Neuronal stem cell (in vitro differentiated cells): ENCODE data around the gene ZNF705A.
"Not testable (repeated sequence)": the region's sequence is repeated elsewhere in the genome, so short reads cannot be mapped to it uniquely, and the experiment has no call there.

ENCODE experiments used
- DNase-seq: peaks from one replicate; pipeline ENCODE4 v3.0.0-alpha.2; 2013; ENCODE audit warnings: low spot score
- H2AFZ ChIP-seq: one replicate; pipeline ENCODE4 v1.6.1; 2013; ENCODE audit warnings: mild to moderate bottlenecking, low read length, inconsistent platforms
- H2AK5ac ChIP-seq: 2 replicates; pipeline ENCODE4 v1.6.1; 2013; ENCODE audit warnings: low read depth, mild to moderate bottlenecking, inconsistent platforms, low read length, moderate library complexity, mixed read lengths
- H2BK120ac ChIP-seq: 2 replicates; pipeline ENCODE4 v1.6.1; 2013; ENCODE audit warnings: low read depth, mild to moderate bottlenecking, inconsistent platforms, low read length, moderate library complexity, mixed read lengths
- H2BK12ac ChIP-seq: one replicate; pipeline ENCODE4 v1.6.1; 2013; ENCODE audit warnings: low read length, inconsistent platforms
- H2BK15ac ChIP-seq: 2 replicates; pipeline ENCODE4 v1.6.1; 2013; ENCODE audit warnings: mild to moderate bottlenecking, low read length, inconsistent platforms, mixed read lengths
- H2BK5ac ChIP-seq: one replicate; pipeline ENCODE4 v1.6.1; 2013; ENCODE audit warnings: inconsistent platforms, mild to moderate bottlenecking, low read length, moderate library complexity
- H3K14ac ChIP-seq: one replicate; pipeline ENCODE4 v1.6.1; 2013; ENCODE audit warnings: low read length, inconsistent platforms
- H3K18ac ChIP-seq: 2 replicates; pipeline ENCODE4 v1.6.1; 2013; ENCODE audit warnings: low read length, inconsistent platforms
- H3K23ac ChIP-seq: 2 replicates; pipeline ENCODE4 v1.6.1; 2013; ENCODE audit warnings: low read depth, mild to moderate bottlenecking, mixed read lengths, low read length, inconsistent platforms; ENCODE audit not compliant: poor library complexity
- H3K27ac ChIP-seq: replicated peaks from 3 replicates; pipeline ENCODE4 v1.5.1; 2013; ENCODE audit warnings: low read length, inconsistent platforms
- H3K27me3 ChIP-seq, 3 experiments: 2 replicates each; pipeline ENCODE4 v1.6.1; 2013; ENCODE audit warnings: low read length in 3 of 3, mild to moderate bottlenecking in 2 of 3, inconsistent platforms in 1 of 3, low read depth in 1 of 3, mixed read lengths in 1 of 3, moderate library complexity in 1 of 3; ENCODE audit not compliant: control insufficient read depth in 3 of 3, insufficient read depth in 3 of 3
- H3K36me3 ChIP-seq, 2 donors: replicated peaks in 1 of 2; 2 replicates each; pipeline ENCODE4 v1.6.1; 2013; ENCODE audit warnings: low read length in 2 of 2; ENCODE audit not compliant: control insufficient read depth in 2 of 2, insufficient read depth in 2 of 2
- H3K4ac ChIP-seq: 2 replicates; pipeline ENCODE4 v1.6.1; 2013; ENCODE audit warnings: inconsistent platforms, mild to moderate bottlenecking, low read length, moderate library complexity
- H3K4me1 ChIP-seq, 2 donors: 1 replicate in 1 of 2; 2 replicates in 1 of 2; pipeline ENCODE4 v1.6.1; 2013; ENCODE audit warnings: low read length in 2 of 2, low read depth in 1 of 2; ENCODE audit not compliant: control insufficient read depth in 2 of 2, insufficient read depth in 1 of 2
- H3K4me2 ChIP-seq: one replicate; pipeline ENCODE4 v1.6.1; 2013; ENCODE audit warnings: mild to moderate bottlenecking, low read length, inconsistent platforms; ENCODE audit not compliant: insufficient read depth, poor library complexity, severe bottlenecking
- H3K4me3 ChIP-seq, 2 donors: 2 replicates each; pipeline ENCODE4 v1.5.1; 2013; ENCODE audit warnings: low read length in 2 of 2, mild to moderate bottlenecking in 2 of 2, inconsistent platforms in 1 of 2, moderate library complexity in 1 of 2
- H3K79me1 ChIP-seq: one replicate; pipeline ENCODE4 v1.6.1; 2013; ENCODE audit warnings: low read depth, mild to moderate bottlenecking, inconsistent platforms, low read length, moderate library complexity
- H3K9ac ChIP-seq: one replicate; pipeline ENCODE4 v1.6.1; 2013; ENCODE audit warnings: mild to moderate bottlenecking, low read depth, low read length, inconsistent platforms; ENCODE audit not compliant: poor library complexity
- H3K9me3 ChIP-seq, 2 donors: replicated peaks in 1 of 2; 2 replicates each; pipeline versions ENCODE3 to v1.6.1; 2013; ENCODE audit warnings: low read length in 2 of 2, mild to moderate bottlenecking in 2 of 2, inconsistent platforms in 1 of 2, low read depth in 1 of 2, mixed read lengths in 1 of 2, moderate library complexity in 1 of 2; ENCODE audit not compliant: control insufficient read depth in 2 of 2, insufficient read depth in 1 of 2
- H4K8ac ChIP-seq: one replicate; pipeline ENCODE4 v1.6.1; 2013; ENCODE audit warnings: low read depth, mild to moderate bottlenecking, inconsistent platforms, low read length, moderate library complexity
- H4K91ac ChIP-seq: one replicate; pipeline ENCODE4 v1.6.1; 2013; ENCODE audit warnings: low read length, low read depth, mild to moderate bottlenecking, inconsistent platforms; ENCODE audit not compliant: poor library complexity
- WGBS, 2 donors: extraction: QIAGEN DNeasy Blood & Tissue Kit; methylation state at CpG; one replicate each; pipeline ENCODE4 v1.1.7; 2013; ENCODE audit warnings: missing lambda C conversion rate in 2 of 2, mixed read lengths in 1 of 2; ENCODE audit not compliant: insufficient read length in 2 of 2, insufficient replicate concordance in 1 of 2; ENCODE audit errors: extremely low coverage in 2 of 2; 5-methylcytosine and 5-hydroxymethylcytosine counted together

Gene ZNF705A

DNA sequence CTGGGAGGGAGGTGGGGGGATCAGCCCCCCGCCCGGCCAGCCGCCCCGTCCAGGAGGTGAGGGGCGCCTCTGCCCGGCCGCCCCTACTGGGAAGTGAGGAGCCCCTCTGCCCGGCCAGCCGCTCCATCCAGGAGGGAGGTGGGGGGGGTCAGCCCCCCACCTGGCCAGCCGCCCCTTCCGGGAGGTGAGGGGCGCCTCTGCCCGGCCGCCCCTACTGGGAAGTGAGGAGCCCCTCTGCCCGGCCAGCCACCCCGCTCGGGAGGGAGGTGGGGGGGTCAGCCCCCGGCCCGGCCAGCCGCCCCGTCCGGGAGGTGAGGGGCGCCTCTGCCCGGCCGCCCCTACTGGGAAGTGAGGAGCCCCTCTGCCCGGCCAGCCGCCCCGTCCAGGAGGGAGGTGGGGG, 27.4 kb downstream of the ZNF705A start:
- H3K4me1 ChIP-seq, H2AK5ac ChIP-seq, H3K23ac ChIP-seq, H4K8ac ChIP-seq, H3K36me3 ChIP-seq, H3K4ac ChIP-seq, H3K9me3 ChIP-seq, H3K27ac ChIP-seq, H3K14ac ChIP-seq, H2BK12ac ChIP-seq, H4K91ac ChIP-seq, H2BK15ac ChIP-seq, H3K18ac ChIP-seq, H3K27me3 ChIP-seq, H2BK120ac ChIP-seq, H2BK5ac ChIP-seq, DNase-seq, H3K4me2 ChIP-seq, H3K79me1 ChIP-seq, H3K4me3 ChIP-seq, H3K9ac ChIP-seq, H2AFZ ChIP-seq: not testable (repeated sequence)
- WGBS, 2 donors: no CpG with 5 or more reads among the region's 28 CpGs

GRCh38 chr12:8188088-8188487, 31.3 kb downstream of the ZNF705A start:
- not testable (repeated sequence) for H3K9me3 ChIP-seq, H2BK120ac ChIP-seq, H3K14ac ChIP-seq

DNA sequence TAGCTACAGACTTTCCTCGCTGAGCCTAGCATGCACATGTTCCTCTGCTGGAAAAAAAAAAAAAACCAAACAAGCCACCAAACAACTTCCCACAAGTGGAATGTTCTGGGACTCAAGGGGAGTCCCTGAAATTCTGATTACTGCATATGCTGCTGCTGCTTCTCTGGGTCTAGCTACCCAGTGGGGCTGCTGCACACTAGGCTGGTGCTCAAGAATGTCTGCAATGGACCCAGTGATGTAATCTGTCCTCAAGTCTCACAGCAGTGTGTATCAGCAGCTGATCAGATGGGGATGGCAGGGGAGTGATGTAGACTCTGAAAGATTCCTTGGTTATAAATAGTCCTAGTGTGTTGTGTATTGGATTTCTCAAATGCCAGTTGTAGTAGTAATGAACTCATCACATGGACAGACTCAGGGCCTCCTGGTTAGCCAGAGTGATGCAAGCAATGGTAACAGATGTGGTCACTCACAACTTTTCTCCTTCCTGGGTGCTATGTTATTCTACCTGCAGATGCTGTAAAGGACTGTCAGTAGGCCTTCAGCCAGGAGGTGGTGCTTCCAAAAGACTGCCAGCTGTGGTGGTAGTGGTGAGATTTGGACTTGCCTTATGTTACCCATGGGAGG, 41.0 kb downstream of the ZNF705A start:
- not testable (repeated sequence) for H3K27ac ChIP-seq, H3K4ac ChIP-seq, H3K79me1 ChIP-seq, H4K8ac ChIP-seq, H3K36me3 ChIP-seq, H3K27me3 ChIP-seq, H3K23ac ChIP-seq, H3K9me3 ChIP-seq, H2BK5ac ChIP-seq, H3K4me2 ChIP-seq, H2BK12ac ChIP-seq, H3K18ac ChIP-seq, H4K91ac ChIP-seq, H3K9ac ChIP-seq, H2AFZ ChIP-seq, H2BK15ac ChIP-seq, H3K14ac ChIP-seq, H2BK120ac ChIP-seq, H2AK5ac ChIP-seq, DNase-seq, H3K4me1 ChIP-seq, H3K4me3 ChIP-seq
- WGBS, 2 donors: no CpG with 5 or more reads among the region's 1 CpG

More at GRCh38 chr12:8188088-8188487, 31.3 kb downstream of the ZNF705A start:
- no CpG with 5 or more reads among the region's 2 CpGs for WGBS, 2 donors
- H2BK5ac ChIP-seq, H3K18ac ChIP-seq, H3K4me2 ChIP-seq, H3K4me3 ChIP-seq, DNase-seq, H4K8ac ChIP-seq, H3K27me3 ChIP-seq, H3K36me3 ChIP-seq, H2BK12ac ChIP-seq, H3K79me1 ChIP-seq, H3K23ac ChIP-seq, H2AK5ac ChIP-seq, H2AFZ ChIP-seq, H4K91ac ChIP-seq, H3K27ac ChIP-seq, H3K4me1 ChIP-seq, H3K9ac ChIP-seq, H3K4ac ChIP-seq, H2BK15ac ChIP-seq: not testable (repeated sequence)

GRCh38 chr12:8218711-8219382, 62.0 kb downstream of the ZNF705A start:
- not testable (repeated sequence) for H3K27ac ChIP-seq

More at GRCh38 chr12:8218711-8219382, 62.0 kb downstream of the ZNF705A start:
- peak overlapping the region; percentile 76 for H2AFZ ChIP-seq
- not testable (repeated sequence) for DNase-seq, H3K79me1 ChIP-seq, H3K9ac ChIP-seq, H3K27me3 ChIP-seq, H2BK120ac ChIP-seq, H2BK5ac ChIP-seq, H3K14ac ChIP-seq, H3K4ac ChIP-seq, H3K9me3 ChIP-seq, H2AK5ac ChIP-seq, H2BK12ac ChIP-seq, H3K36me3 ChIP-seq, H3K18ac ChIP-seq, H4K8ac ChIP-seq, H4K91ac ChIP-seq, H2BK15ac ChIP-seq, H3K4me1 ChIP-seq, H3K23ac ChIP-seq, H3K4me3 ChIP-seq, H3K4me2 ChIP-seq
- no CpG with 5 or more reads among the region's 26 CpGs for whole genome bisulfite sequencing, 2 donors
